ENCODE measurements around the gene SP8.
"Not testable (repeated sequence)": the region's sequence is repeated elsewhere in the genome, so short reads cannot be mapped to it uniquely, and the experiment has no call there.

Gene SP8

GRCh38 chr7:20786779-20787659, at the start of gene SP8:
SP8 (minus strand) TSS chr7:20786886; CDS start chr7:20786798, 88 bp downstream.
- FAIRE-seq: no peak

- not testable (repeated sequence) for FAIRE-seq
These were observed 49.7 kb upstream of the SP8 start for GRCh38 chr7:20836424-20836823.

DNA sequence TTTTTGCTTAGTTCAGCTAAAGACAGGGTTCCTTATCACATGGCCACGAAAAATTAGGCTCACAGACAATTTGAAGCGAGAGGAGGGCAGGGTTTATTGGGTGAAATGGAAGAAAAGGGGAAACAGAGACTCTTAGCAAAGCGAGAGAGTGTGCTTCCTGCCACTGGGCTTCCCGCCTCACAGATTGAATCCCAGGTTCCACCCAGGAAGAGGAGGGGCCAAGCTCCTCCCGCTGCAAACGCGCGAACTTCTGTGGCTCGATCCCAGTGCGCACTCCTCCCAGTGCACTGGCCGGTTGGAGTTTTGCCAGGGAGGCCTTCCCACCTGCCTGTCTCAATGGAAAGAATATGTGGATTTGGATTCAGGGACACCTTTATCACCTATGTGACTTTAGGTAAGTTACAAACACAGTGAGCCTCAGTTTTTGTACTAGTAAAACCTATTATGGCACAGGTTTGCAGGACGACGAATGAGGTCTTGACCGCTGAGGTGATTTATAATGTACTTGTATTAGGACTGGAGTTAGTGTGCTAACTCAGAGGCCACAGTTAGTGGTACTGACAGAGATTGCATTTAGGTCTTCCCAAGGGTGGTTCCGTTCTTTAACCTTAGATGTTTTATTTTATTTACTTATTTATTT, 48.5 kb upstream of the SP8 start:
- no peak for FAIRE-seq

DNA sequence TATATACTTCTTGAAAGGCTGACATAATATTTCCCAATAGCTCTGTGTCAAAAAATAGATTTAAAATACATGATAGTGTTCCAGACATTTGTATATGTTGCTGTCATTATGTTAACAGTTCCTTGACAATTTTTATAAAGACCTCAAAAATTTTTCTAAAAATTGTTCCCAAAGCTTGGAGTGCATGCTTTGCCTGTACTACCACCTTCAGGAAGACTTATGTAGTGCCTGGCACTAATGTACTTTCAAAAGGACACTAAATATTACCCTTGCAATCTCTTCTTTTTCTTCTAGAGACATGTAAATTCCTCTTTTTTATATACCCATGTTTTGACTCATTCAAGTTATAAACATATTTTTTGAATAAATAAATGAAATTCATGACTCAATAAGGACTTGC, 48.0 kb upstream of the SP8 start:
- FAIRE-seq: no peak

DNA sequence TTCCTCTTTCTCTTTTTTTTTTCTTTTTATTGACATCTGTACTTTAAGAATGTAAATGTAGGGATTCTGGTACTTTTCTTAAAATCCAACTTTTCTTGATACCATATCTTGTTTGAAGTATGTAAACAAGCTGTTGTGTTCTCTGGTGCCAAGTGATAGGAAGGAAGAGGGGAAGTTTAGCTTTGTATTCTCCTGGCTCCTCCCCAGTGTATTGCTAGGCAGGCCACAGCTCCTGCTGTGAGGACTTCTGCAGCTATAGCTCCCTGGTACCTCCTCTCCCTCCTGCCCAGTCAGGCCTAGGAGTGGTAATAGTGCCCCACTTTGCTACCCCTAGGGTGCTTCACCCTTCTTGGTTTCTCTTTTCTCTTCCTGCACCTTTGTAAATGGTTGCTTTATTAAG, 45.3 kb upstream of the SP8 start:
- no peak for FAIRE-seq

DNA sequence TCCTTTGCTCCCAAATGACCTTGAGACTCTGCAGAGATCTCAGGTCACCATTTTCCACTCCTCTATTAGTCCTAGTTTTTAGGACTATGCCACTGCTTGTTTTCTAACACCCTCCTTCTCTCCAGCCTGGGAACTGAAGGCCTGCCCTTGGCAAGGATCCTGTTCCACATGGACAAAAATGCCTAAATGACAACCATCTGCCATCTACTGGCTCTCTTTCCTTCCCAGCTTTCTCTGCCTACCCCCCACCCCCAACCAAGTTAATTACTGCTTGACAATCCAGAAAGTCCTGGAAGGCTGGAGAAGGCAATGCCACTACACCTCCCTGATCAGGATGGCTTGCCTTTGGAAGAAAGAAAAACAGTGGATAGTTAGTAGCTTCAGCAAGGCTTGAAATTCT, 44.8 kb upstream of the SP8 start:
- no peak for FAIRE-seq

DNA sequence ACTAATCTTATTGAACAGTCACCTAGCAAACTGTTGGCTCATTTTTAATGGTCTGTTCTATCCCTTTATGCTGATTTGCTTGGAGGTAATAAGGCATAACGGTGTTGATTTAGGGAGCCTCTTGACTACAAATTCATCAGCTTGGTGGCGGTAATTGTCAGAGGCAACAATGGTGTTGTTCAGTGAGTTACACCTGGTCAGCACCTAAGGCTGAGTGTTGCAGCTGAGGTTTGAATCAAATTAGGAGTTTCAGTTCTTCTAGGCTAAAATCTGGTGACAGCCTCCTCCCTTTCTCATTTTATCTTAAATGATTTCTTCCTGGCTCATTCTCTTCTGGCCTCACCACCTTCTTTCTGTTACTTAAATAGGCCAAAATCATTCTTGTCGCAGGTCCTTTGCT, 42.3 kb upstream of the SP8 start:
- FAIRE-seq: no peak

DNA sequence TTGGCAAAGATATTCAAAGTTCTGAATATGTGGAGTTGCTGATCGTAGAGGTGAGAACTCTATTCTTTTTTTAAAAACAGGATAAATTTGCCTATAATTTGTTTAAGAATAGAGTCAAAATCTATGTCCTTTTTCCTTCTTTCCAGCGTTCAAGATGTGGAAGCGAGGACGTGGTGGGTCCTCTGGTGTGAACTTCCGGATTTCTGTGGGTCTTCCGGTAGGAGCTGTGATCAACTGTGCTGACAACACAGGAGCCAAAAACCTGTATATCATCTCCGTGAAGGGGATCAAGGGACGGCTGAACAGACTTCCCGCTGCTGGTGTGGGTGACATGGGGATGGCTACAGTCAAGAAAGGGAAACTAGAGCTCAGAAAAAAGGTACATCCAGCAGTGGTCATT, 40.5 kb upstream of the SP8 start:
- no peak for FAIRE-seq

DNA sequence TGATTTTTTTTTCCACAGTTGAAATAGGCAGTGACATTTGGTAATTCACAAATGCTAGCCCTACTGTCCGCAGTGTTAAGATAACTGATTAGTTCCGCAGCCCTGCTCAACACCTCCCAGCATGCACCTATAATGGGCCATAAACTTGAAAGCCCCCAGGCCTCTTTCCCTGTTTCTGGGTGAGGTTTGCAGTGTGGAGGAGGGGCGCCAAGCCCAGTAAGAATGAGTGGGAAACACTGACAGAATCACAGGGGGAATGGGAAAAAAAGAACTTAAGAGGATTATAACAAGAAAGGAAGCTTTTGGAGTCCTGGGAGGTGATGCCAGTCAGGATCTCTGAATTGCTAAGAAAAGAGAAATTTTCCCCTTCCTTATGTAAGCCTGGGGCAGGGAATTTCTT, 39.6 kb upstream of the SP8 start:
- no peak for FAIRE-seq

DNA sequence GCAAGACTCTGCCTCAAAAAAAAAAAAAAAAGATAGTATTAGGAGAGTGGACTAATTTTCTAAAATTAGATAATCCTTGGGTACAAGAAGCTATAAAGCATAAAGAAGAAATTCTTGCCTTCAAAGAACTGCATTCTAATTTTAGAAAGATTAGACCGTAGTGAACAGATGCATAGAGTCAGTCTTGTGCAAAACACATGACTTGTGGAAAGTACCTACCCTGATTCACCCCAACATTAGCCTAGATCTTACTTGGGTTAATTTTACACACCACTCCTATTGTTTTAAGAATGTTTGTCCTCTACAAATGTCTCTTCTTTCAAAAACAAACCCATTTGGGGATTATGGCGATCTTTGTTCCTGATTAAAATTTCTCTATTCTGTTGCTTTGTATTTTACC, 38.9 kb upstream of the SP8 start:
- FAIRE-seq: no peak

GRCh38 chr7:20821390-20821789, 34.7 kb upstream of the SP8 start:
- FAIRE-seq: not testable (repeated sequence)

DNA sequence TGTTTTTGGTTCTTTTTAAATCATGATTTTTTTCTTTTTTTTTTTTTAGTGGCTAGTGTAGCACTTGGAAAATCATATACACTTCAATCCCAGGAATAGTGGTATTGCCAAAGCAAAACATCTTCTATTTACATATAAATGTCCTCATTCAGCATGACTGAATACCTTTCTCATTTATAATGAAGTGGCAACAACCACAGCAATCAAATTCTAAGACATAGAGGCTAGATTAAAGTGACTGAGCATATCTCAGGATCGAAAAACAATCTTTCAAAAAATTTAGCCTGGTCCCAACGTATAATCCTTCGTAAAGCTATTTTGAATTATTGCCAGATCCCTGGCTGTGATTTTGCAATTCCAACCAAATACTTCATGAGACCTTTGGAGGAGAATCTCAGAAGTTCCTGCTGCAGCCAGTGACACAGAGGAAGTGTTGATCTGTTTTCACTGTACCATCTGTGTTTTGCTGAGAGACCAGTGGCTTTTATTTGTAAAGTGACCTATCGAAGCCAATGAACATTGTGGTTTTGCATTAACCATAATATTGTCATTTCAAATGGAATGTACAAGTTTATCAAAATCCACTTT, 29.8 kb upstream of the SP8 start:
- FAIRE-seq: no peak

DNA sequence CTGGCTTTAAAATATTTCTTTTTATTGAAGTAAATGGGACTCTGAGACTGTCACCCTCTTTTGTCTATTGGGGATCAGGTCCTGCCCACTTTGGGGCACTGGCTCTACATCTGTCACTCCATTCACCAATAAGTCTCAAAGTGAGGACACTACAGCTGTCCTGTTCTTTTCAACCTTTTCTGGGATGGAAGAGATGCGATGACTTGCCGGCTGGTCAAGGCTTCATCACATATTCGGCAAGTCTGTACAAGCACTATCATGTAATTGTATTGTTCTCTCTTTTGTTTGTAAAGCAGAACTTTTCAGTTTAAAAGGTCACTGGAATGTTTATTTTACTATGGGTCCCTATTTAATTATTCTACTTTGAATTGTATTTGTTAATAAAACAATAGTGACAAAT, 17.7 kb upstream of the SP8 start:
- FAIRE-seq: no peak

DNA sequence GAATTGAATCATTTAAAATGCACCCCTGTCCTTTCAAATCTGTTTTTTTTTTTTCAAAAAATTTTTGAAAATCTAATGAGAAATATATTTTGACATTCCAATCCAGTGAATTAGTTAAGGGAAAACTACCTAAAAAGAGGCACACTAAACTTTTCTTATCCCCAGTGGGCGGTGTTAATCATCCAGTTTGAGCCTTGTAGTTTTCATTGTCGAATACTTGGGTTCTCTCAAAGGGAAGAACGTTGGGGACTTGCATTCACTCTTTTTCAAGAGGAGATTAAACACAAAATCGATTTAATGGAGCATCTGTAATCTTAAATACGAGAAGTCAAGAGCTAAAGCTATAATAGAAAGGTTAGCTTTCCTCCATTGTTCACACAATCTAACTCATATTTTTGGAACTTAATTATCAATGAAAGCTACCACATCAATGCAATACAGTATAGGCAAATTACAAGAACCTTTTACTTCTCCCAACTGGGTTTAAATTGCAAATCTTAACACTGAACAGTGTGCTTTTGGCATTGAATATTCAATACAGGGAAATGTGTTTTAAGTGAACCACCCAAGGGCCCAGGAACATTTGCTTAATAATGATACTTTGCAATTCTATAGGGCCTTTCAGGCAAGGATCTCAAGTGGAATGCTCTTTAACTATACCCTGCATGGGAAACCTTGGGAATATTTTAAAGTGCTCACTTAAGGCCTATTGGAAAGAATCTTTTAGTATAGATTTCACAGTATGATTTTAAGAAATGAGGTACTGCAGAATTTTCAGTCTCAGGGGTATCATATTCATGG, 13.1 kb upstream of the SP8 start:
- FAIRE-seq: no peak

GRCh38 chr7:20798694-20799121, 12.0 kb upstream of the SP8 start:
- no peak for FAIRE-seq

GRCh38 chr7:20798081-20798693, 11.5 kb upstream of the SP8 start:
- FAIRE-seq: no peak

DNA sequence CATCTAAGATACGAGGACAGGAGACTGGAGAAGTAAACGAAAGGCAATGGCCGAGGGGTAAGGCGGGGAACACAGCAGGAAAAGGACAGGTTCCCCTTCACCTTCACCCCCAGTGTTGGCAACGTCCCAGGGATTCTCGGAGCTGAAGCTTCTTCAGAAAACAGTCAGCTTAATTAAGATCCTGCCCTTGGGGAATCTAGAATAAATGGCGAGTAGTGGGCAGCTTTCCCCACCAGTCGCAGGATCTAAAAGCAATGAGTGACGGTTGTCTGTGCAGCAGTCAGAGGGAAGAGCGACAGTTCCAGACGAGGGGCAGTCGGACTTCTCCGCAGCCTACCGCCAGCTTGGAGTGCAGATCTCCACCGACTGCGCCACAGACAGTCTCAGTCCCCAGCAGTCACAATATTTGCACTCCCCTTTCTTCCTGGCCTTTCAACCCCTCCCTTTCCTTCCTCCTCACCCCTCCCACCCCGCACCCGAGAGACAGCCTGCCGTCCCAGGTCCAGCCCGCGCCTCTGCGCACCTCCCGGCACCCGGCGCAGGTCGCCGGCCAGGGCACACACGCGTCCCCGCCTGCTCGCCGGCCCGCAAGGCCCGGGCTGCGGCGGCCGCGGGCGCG, 10.9 kb upstream of the SP8 start:
- FAIRE-seq: no peak

GRCh38 chr7:20797042-20797461, 10.4 kb upstream of the SP8 start:
- FAIRE-seq: no peak

GRCh38 chr7:20796500-20796899, 9.8 kb upstream of the SP8 start:
- FAIRE-seq: no peak

GRCh38 chr7:20795881-20796280, 9.2 kb upstream of the SP8 start:
- FAIRE-seq: no peak

GRCh38 chr7:20795361-20795760, 8.7 kb upstream of the SP8 start:
- FAIRE-seq: no peak

DNA sequence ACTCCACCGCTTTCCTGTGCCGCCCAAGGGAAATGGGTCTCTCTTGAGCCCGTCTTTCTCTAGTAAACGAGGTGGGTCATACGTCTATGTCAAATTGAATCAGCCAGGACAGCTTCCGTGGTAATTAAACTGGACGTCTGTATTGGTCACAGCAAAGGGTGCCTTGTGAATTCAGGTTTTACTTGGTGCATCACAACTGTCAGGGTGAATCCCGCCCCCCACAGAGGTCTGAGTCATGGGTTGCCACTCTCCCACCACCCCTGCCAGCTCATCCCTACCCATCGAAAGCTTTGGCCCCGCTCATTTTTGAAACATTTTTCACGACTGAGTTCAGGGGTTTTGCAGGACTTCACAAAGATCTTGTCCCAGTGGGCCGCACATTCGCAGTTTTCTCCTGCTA, 8.0 kb upstream of the SP8 start:
- no peak for FAIRE-seq

Measured in A204.1 (cell line).